ENCODE data around the gene GRID2.

GRID2 gene

DNA sequence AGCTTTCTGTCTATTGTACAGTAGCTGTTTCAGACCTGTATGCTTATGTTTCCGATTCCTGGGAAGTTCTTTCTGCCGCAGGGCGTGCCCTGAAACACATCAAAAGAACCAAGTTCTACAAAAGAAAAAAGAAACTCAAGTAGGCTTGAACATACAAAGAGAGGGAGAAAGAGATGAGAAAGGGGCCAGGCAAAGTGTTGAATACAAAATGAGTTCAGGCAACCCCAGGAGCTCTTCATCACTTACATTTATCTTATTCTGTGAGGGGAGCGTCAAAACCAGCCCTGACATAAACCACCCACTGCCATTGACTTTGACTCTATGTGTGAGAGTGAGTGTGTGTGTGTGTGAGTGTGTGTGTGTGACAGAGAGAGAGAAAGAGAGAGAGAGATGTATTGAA, 1498.3 kb downstream of the GRID2 start:
- no peak for DNase-seq (ENCODE audit: low read depth in 2 of 2)

DNA sequence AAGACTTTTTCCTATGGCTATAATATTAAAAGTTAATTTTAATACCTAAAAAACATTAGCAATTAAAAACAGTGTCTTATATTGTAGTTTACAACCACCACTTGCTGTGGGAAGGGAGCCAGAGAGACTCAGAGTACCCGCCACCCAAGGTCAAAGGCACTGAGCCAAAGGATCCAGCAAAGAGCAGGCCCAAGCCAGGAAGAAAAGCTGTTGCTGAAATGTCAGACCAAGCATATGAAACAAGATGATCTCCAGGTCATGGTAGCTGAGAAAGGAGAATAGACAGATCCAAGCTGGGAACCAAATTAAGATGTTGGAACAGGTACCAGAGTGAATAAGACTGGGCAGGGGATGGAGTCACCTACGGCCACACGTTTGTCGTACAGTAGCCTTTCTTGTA, 1506.0 kb downstream of the GRID2 start:
- no peak for DNase-seq (ENCODE audit: low read depth in 2 of 2)

GRCh38 chr4:93810340-93810992, 1506.7 kb downstream of the GRID2 start:
- no peak for DNase-seq (ENCODE audit: low read depth in 2 of 2)

DNA sequence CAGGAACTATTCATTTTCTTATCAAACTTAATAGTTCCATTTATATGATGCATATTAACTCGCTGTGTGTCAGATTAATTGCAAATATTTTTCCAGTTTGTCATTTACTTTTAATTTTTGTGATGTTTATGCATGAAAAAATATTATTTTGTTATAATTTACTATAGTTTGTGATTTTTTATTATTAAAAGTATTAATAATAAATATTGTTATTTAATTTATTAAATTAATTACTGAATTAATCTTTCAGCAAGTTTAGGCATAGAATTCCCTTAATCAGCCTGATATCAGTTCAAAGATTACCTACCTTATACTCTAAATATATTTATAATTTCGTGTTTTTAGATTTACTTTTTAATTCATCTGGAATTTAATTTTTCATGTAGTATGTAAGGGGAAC, 1509.3 kb downstream of the GRID2 start:
- DNase-seq (ENCODE audit: low read depth in 2 of 2): no peak

DNA sequence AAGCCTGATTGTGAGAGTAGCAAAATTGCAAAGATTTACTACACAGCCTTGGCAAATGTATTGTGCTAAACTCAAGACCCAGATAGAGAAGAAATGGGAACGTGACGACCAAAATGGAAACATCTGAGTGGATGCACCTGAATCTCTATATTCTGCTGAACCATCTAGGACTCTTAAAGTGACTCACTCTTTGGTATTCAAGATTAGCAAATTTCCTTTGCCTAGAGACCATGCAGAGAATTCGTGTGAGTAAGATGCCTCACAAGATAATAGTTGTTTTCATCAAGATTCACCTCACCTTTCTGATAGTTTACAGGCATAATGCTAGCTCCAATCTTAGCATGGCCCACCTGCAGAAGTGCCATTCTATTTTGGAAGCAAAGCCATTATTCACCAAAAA, 1510.4 kb downstream of the GRID2 start:
- no peak for DNase-seq (ENCODE audit: low read depth in 2 of 2)

GRCh38 chr4:93814722-93815121, 1511.0 kb downstream of the GRID2 start:
- DNase-seq (ENCODE audit: low read depth in 2 of 2): no peak
